Measurements from ENCODE around the gene LRRTM4.

Gene LRRTM4

GRCh38 chr2:77521931-77522470 lies at the start of gene LRRTM4:
LRRTM4 (minus strand) TSS chr2:77522376.
- DNase-seq: no peak

- no peak for DNase-seq
Measured at GRCh38 chr2:77571545-77571944, 49.4 kb upstream of the LRRTM4 start.

GRCh38 chr2:77567723-77568122 lies 45.5 kb upstream of the LRRTM4 start:
- DNase-seq: no peak

GRCh38 chr2:77566582-77566981 lies 44.4 kb upstream of the LRRTM4 start:
- no peak for DNase-seq

GRCh38 chr2:77566131-77566530 lies 44.0 kb upstream of the LRRTM4 start:
- no peak for DNase-seq

- DNase-seq: no peak
Measured at GRCh38 chr2:77552956-77553355, 30.8 kb upstream of the LRRTM4 start.

GRCh38 chr2:77538031-77538430 lies 15.9 kb upstream of the LRRTM4 start:
- DNase-seq: no peak

GRCh38 chr2:77522888-77523287 lies 712 bp upstream of the LRRTM4 start:
- no peak for DNase-seq

GRCh38 chr2:77521548-77521891 lies 656 bp downstream of the LRRTM4 start:
- no peak for DNase-seq

- DNase-seq: no peak
Measured at GRCh38 chr2:77520641-77521547, 1.3 kb downstream of the LRRTM4 start.

GRCh38 chr2:77519888-77520506 lies 2.2 kb downstream of the LRRTM4 start:
- DNase-seq: no peak

GRCh38 chr2:77519164-77519887 lies 2.9 kb downstream of the LRRTM4 start:
- no peak for DNase-seq

GRCh38 chr2:77518311-77518710 lies 3.9 kb downstream of the LRRTM4 start:
- DNase-seq: no peak

- DNase-seq: no peak
Measured at GRCh38 chr2:77513191-77513590, 9.0 kb downstream of the LRRTM4 start.

GRCh38 chr2:77512507-77512906 lies 9.7 kb downstream of the LRRTM4 start:
- DNase-seq: no peak

- no peak for DNase-seq
Measured at GRCh38 chr2:77508511-77508910, 13.7 kb downstream of the LRRTM4 start.

- no peak for DNase-seq
Measured at GRCh38 chr2:77507657-77508056, 14.5 kb downstream of the LRRTM4 start.

- no peak for DNase-seq
Measured at GRCh38 chr2:77488141-77488540, 34.0 kb downstream of the LRRTM4 start.

GRCh38 chr2:77487074-77487803 lies 34.9 kb downstream of the LRRTM4 start:
- no peak for DNase-seq

- DNase-seq: no peak
Measured at GRCh38 chr2:77484026-77484425, 38.1 kb downstream of the LRRTM4 start.

GRCh38 chr2:77479895-77480294 lies 42.3 kb downstream of the LRRTM4 start:
- DNase-seq: no peak

GRCh38 chr2:77479395-77479794 lies 42.8 kb downstream of the LRRTM4 start:
- DNase-seq: no peak

- no peak for DNase-seq
Measured at GRCh38 chr2:77470096-77470495, 52.1 kb downstream of the LRRTM4 start.

Data from activated effector memory CD4-positive, alpha-beta T cell treated with anti-CD3 and anti-CD28 coated beads, Interleukin-2, amount 50 U/mL, for 16 hours (primary cell).